HG03460 (cell line): ENCODE measurements around the gene MLH3.
"Not testable (repeated sequence)": the region's sequence is repeated elsewhere in the genome, so short reads cannot be mapped to it uniquely, and the experiment has no call there.

Source experiments
- ATAC-seq: cut with Tn5 transposase; IDR thresholded peaks from one replicate; pipeline ENCODE4 v1.9.1; 2021; ENCODE audit not compliant: unreplicated experiment

MLH3 gene

DNA sequence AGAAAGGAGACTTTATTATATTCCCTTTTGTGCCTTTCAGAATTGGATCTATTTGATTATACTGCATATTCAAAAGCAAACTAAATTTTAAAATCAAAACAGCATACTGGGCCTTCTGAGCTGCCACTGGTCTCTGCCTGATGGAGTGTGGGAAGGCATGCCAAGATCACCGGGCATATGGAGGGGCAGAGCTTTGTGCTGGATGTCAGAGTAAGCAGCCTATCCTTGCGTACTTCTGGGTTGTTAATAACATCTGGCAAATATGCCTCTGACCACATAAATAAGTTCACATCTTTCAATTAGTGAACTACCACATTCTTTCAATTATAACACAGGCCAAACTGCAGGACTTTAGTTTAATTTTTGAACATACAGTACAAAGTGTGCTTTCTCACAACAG, 18.3 kb downstream of the MLH3 start:
- ATAC-seq, result no peak

GRCh38 chr14:75030147-75030546, 21.1 kb downstream of the MLH3 start:
- ATAC-seq, result no peak

- no peak for ATAC-seq
These were observed 25.4 kb downstream of the MLH3 start for GRCh38 chr14:75025876-75026275.

GRCh38 chr14:75025082-75025481, 26.2 kb downstream of the MLH3 start:
- ATAC-seq, result no peak

DNA sequence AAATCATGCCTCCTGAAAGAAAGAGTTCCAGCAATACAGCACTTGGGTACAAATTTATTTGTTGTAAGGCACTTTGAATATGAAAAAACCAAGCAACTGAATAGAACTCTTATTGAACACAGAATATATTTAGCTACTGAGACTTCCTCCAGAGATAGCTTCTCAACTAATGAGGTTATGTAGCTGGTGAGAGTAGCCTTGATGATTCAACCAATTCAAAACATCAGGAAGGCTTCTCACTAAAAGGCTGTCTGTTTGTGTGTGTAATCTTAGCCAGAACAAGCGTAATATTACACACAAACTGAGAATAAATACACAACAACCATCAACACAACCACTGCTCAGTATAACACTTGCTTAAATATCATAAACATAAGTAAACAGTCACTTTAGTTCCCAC, 28.2 kb downstream of the MLH3 start:
- no peak for ATAC-seq

- no peak for ATAC-seq
These were observed 28.6 kb downstream of the MLH3 start for GRCh38 chr14:75022655-75023054.

- no peak for ATAC-seq
These were observed 32.6 kb downstream of the MLH3 start for GRCh38 chr14:75018694-75019093.

DNA sequence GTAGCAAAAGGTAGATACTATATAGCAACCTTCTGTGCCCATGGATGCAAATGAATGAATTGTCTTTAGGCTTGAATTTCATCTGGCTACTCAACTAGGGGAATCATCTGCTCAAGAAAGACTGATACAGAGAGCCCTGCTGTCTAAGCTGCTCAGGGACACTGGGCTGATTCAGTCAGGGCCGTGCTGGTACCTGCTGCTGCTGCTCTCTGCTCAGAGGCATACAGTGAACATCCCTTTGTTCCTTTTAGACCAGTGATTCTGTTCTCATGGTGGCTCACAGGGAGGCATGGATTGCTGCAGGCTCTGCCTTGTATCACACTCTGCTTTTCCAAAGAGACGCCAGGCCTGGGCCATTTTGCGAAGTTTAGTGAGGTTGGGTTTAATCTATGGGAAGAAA, 34.5 kb downstream of the MLH3 start:
- no peak for ATAC-seq

DNA sequence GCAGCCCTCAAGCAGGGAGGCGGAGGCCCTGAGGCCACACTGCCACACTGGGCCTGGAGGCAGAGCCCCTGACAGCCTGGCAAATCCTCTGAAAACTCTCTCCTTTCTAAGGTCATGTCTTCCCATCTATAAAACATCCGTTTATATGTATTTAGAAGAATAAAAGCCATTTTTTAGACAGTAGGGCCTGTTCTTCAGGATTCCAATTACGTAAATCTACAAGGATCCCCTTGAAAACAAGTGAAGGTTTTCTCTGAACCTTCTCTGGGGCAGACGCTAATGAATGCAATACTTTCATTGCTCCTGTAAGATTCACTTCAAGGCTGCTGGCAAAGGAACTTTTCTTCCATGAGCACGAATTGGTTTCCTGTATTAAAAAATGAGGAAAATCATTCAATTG, 35.8 kb downstream of the MLH3 start:
- ATAC-seq, result no peak

GRCh38 chr14:75013290-75013689, 38.0 kb downstream of the MLH3 start:
- ATAC-seq, result no peak

GRCh38 chr14:75011356-75011994, 39.8 kb downstream of the MLH3 start:
- ATAC-seq, result no peak

GRCh38 chr14:75010472-75011093, 40.7 kb downstream of the MLH3 start:
- no peak for ATAC-seq

DNA sequence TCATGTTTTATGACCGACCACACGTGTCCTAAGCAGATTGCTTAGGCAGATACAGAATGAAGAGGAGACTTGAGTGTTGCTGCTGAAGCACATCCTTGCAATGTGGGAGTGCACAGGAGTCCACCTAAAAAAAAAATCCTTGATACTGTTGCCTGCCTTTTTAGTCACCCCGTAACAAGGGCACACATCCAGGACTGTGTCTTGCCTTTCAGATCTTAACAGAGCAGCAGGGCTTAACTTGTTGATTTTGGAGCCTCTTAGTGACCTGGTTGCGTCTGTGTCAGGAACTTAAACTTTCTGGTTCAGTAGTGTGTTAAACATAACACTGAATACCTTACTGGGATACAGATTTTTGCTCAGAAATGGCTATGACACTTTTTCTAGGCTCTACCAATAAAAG, 42.1 kb downstream of the MLH3 start:
- no peak for ATAC-seq

DNA sequence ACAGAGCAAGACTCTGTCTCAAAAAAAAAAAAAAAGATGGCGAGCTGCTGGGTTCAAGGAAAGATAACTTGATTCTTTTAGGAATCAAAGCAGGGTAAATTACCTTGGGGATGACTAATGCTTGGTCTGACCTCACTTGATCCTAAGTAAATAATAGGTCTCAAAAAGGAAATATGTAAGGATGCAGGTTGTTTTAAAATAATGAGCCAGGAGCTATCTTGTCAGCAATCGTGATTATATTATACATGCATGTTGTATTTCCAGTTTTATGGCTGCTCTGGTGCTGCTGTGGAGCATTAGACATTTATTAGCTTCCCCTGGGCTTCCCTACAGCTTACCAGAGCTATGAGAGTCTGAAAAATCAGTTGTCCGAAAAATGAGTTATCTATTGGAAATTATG, 45.9 kb downstream of the MLH3 start:
- ATAC-seq, result no peak

DNA sequence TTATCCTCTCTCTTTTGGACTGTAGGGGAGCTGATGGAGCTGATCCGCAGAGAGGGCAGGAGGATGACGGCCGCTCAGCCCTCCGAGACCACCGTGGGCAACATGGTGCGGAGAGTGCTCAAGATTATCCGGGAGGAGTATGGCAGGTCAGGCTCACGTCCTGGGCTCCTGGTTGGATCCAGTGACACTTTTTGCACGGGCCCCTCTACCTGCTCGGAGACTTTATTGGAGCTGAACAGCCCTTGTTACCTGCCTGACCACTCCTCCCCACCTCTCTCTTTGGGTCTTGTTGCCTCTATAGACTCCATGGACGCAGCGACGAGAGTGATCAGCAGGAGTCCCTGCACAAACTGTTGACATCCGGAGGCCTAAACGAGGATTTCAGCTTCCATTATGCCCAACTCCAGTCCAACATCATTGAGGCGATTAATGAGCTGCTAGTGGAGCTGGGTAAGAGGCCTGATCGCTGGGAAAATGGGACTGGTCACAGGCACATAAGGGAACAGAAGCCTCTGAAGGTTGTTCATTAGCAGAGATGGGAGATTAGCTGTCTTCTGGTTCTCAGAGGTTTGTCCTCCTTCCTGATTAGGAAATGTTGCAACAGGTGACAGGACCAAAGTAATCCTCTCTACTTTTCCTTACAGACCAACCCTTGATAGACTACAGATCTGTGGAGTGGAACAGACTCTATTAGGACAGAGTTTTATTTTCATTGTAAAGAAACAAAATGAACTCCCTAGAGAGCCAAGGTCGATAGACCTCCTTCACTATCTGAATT, 47.8 kb downstream of the MLH3 start:
- ATAC-seq, result no peak

GRCh38 chr14:75002392-75003249, 48.6 kb downstream of the MLH3 start, which contains the start of gene EIF2B2:
Gene EIF2B2 (plus strand): TSS chr14:75002921. CDS start chr14:75002991, 70 bp downstream.
- ATAC-seq, result peak; percentile 96

GRCh38 chr14:75001899-75002298, 49.4 kb downstream of the MLH3 start:
- no peak for ATAC-seq

DNA sequence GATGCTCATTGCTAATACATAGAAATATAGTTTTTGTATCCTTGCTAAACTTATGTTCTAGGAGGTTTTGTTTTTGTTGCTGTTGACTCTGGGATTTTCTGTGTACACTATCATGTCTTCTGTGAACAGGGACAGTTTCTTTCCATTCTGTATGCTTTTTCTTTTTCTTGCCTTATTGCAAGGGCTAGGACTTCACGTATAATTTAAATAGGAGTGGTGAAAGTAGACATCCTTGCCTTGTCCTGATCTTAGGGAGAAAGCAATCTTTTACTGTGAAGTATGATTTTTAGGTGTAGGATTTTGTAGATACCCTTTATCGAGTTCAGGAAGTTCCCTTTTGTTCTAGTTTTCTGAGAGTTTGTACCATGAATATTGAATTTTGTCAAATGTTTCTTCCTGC, 50.0 kb downstream of the MLH3 start:
- ATAC-seq, result no peak

GRCh38 chr14:74995781-74996180, 55.5 kb downstream of the MLH3 start:
- not testable (repeated sequence) for ATAC-seq

GRCh38 chr14:74994182-74994581, 57.1 kb downstream of the MLH3 start:
- ATAC-seq, result not testable (repeated sequence)

GRCh38 chr14:74988993-74989392, 62.3 kb downstream of the MLH3 start:
- no peak for ATAC-seq
